HepG2 (cell line): ENCODE results near the gene GNL3. TPM values are rescaled to one million over a fixed set of nuclear protein-coding genes. Genes with fewer than 3 reads are reported as not detected.
A peak's percentile ranks its signal among the peaks of the same experiment; 100 is the strongest.

Source experiments
- ARNT2 ChIP-seq: sonication (generic); formaldehyde crosslinking; IDR thresholded peaks from 2 replicates; pipeline ENCODE4 v1.8.0; 2022; ENCODE audit warnings: mild to moderate bottlenecking, low read depth, missing genetic modification reagents, moderate library complexity
- CSRNP1 ChIP-seq: sonication (generic); formaldehyde crosslinking; IDR thresholded peaks from 2 replicates; pipeline ENCODE4 v1.8.1; 2023; ENCODE audit warnings: mild to moderate bottlenecking, missing genetic modification reagents
- GATAD2A ChIP-seq: IDR thresholded peaks from 2 replicates; pipeline ENCODE4 v1.6.1; 2016
- HES4 ChIP-seq: sonication (generic); formaldehyde crosslinking; IDR thresholded peaks from 2 replicates; pipeline ENCODE4 v1.9.0; 2021; ENCODE audit warnings: mild to moderate bottlenecking, missing genetic modification reagents, borderline replicate concordance
- HIVEP1 ChIP-seq: sonication (generic); formaldehyde crosslinking; IDR thresholded peaks from 2 replicates; pipeline ENCODE4 v1.4.0; 2020; ENCODE audit warnings: mild to moderate bottlenecking, missing genetic modification reagents
- HOXA5 ChIP-seq: sonication (generic); formaldehyde crosslinking; IDR thresholded peaks from 2 replicates; pipeline ENCODE4 v1.4.0; 2020; ENCODE audit warnings: missing genetic modification reagents
- JUN ChIP-seq: sonication (generic); formaldehyde crosslinking; IDR thresholded peaks from 2 replicates; pipeline ENCODE4 v1.4.0; 2020; ENCODE audit warnings: mild to moderate bottlenecking, missing genetic modification reagents
- MED8 ChIP-seq: sonication (generic); formaldehyde crosslinking; IDR thresholded peaks from 2 replicates; pipeline ENCODE4 v1.8.1; 2023; ENCODE audit warnings: mild to moderate bottlenecking, missing genetic modification reagents; ENCODE audit not compliant: insufficient replicate concordance
- PBX2 ChIP-seq: IDR thresholded peaks from 2 replicates; pipeline ENCODE4 v1.6.1; 2016; ENCODE audit warnings: control low read depth
- TAF1 ChIP-seq: sonication (generic); formaldehyde crosslinking; IDR thresholded peaks from 2 replicates; pipeline ENCODE4 v1.4.0; 2020; ENCODE audit warnings: missing genetic modification reagents
- ZBTB43 ChIP-seq: sonication (generic); formaldehyde crosslinking; conservative IDR thresholded peaks from 2 replicates; pipeline ENCODE4 v1.4.0; 2020; ENCODE audit warnings: missing genetic modification reagents
- ZNF160 ChIP-seq: sonication (generic); formaldehyde crosslinking; IDR thresholded peaks from 2 replicates; pipeline ENCODE4 v1.8.0; 2022; ENCODE audit warnings: mild to moderate bottlenecking, inconsistent platforms, missing genetic modification reagents
- ZNF503 ChIP-seq: sonication (generic); formaldehyde crosslinking; IDR thresholded peaks from 2 replicates; pipeline ENCODE4 v1.4.0; 2020; ENCODE audit warnings: missing genetic modification reagents
- ZNF644 ChIP-seq: IDR thresholded peaks from 2 replicates; pipeline ENCODE4 v1.6.1; 2016; ENCODE audit warnings: low read depth
- polyA plus RNA-seq, 8 experiments: library from polyadenylated mRNA; depleted of rRNA in 3 of 8; stranded (reverse) in 7 of 8; unstranded in 1 of 8; fragments of >200 nt; fragmentation: Illumina TruSeq in 4 of 8; extraction: Trizol in 4 of 8; gene quantifications; 2 replicates each; pipeline versions ENCODE4 v1.2.1 to v1.2.3, GENCODE V29; 2011 to 2016; ENCODE audit warnings: low read depth in 4 of 8, missing spikeins in 1 of 8, mixed read lengths in 1 of 8; ENCODE audit not compliant: insufficient read depth in 1 of 8
- total RNA-seq, 5 experiments: library from RNA; depleted of rRNA; stranded (reverse); fragments of >200 nt; fragmentation: Illumina TruSeq; extraction: Trizol; gene quantifications; 2 replicates each; pipeline ENCODE4 v1.2.3, GENCODE V29; 2016; ENCODE audit warnings: low read depth in 1 of 5

Gene GNL3
- total and polyA plus RNA-seq, 2 of the 13 experiments (the other 11 are each of a cell fraction or from before 2014, with no cell fraction given) = 129 to 257 TPM

GRCh38 chr3:52685709-52686691, at the start of gene GNL3, which contains the start of gene PBRM1 (continued):
- TF ChIP-seq PBX2 (CRISPR knock-in tag) (no peak), ZNF644 (CRISPR knock-in tag) (no peak), JUN (CRISPR knock-in tag) (0 out of 2 replicates have a peak, but pooled peaks have one; percentile 58), HES4 (CRISPR knock-in tag) (peak; percentile 79), ZNF160 (CRISPR knock-in tag) (peak; percentile 95), MED8 (CRISPR knock-in tag) (peak; percentile 86), ARNT2 (CRISPR knock-in tag) (0 out of 2 replicates have a peak, but pooled peaks have one; percentile 64), ZNF503 (CRISPR knock-in tag) (0 out of 2 replicates have a peak, but pooled peaks have one; percentile 63), HIVEP1 (CRISPR knock-in tag) (peak; percentile 92), TAF1 (peak; percentile 99), GATAD2A (CRISPR knock-in tag) (peak; percentile 74), CSRNP1 (peak; percentile 95; the same call in 1 of the 2 replicates), HOXA5 (CRISPR knock-in tag) (peak; percentile 91), ZBTB43 (CRISPR knock-in tag) (peak; percentile 49; the same call in 1 of the 2 replicates)
